COR-L47 (cell line): ENCODE data around the gene PLCD1.
"Not testable (repeated sequence)": the region's sequence is repeated elsewhere in the genome, so short reads cannot be mapped to it uniquely, and the experiment has no call there.

Experiments
- DNase-seq: peaks from one replicate; lab custom pipeline; 2025; lab: John Stamatoyannopoulos, UW

PLCD1 gene

DNA sequence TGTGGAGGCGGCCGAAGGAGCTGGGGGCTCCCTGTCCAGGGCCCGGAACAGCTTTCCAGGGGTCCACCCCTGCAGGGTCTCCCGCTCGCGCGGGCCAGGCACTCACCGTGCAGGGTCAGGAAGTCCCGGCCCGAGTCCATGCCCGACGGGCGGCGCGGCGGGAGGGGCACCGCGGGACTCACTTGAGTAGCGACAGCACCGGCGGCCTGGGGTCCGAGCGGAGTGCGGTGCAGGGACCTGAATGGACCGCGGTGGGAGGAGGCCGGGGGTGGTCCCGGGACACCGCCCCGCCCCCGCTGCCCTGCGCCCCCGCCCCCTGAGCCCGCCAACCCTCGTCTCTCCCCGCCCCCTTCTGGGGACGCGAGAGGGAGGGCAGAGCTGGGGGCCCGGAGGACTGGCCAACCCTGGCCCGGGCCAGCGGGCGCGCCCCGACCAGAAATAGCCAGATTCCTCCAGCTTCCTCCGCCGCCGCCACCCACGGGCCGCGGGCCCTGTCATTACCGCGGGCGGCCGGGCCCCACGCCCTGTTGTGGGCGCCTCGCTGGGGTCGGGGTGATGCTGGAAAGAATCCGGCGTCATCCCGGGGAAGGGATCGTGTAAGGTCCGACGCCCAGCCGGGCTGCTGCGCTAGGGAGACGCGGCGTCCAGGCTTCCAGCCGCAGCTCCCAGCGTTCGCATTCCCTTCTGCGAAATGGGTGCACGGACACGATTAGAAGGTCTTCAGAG, at the start of gene PLCD1:
Gene PLCD1, minus strand, starts transcription at position 243 of the 726 bp plus-strand sequence. Its CDS starts 103 bp downstream, at position 140.
- DNase-seq, result no peak

GRCh38 chr3:38077073-38077472, 47.6 kb upstream of the PLCD1 start:
- not testable (repeated sequence) for DNase-seq

- no peak for DNase-seq
Measured at GRCh38 chr3:38070013-38070412, 40.6 kb upstream of the PLCD1 start.

DNA sequence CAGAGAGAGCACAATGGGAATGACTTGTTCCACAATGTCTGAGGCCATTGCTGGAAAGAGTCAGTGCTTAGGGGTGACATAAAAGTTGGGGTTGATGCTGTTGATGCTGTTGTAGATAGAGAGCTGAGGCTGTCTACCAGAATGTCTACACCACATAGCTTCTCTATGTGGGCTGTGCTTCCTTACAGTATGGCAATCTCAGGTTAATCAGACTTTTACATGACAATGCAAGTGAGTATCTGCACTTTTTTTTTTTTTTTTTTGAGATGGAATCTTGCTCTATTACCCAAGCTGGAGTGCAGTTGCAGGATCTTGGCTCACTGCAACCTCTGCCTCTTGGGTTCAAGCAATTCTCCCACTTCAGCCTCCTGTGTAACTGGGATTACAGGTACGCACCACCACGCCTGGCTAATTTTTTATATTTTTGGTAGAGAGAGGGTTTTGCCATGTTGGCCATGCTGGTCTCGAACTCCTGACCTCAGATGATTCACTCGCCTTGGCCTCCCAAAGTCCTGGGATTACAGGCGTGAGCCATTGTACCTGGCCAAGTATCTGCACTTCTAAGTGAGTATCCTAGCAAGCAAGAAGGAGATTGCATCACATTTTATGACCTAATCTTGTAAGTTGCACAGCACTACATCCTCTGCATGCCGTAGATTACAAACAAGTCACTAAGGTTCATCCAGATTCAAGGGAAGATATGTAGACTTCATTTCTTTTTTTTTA, 38.2 kb upstream of the PLCD1 start:
- no peak for DNase-seq

- not testable (repeated sequence) for DNase-seq
Measured at GRCh38 chr3:38064453-38064852, 35.0 kb upstream of the PLCD1 start.

- no peak for DNase-seq
Measured at GRCh38 chr3:38062809-38063208, 33.4 kb upstream of the PLCD1 start.

DNA sequence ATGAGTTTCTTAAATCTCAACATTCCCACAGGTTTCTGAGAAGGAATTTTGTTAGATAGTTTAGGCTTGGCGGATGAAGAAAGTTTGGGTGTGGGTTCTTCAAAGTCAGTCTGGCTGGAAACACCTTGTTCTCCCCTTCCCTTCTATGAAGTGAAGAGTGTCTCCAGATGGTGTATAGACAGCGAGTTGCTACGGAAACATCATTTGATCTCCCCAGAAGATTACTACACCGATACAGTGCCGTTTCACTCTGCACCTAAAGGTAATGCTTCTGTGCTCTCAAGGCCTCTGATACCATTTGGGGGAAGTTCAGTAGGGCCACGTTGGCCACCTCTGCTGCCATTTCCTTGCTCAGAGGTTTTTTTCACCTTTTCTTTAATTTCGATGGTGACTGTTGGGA, 30.1 kb upstream of the PLCD1 start:
- DNase-seq, result no peak

DNA sequence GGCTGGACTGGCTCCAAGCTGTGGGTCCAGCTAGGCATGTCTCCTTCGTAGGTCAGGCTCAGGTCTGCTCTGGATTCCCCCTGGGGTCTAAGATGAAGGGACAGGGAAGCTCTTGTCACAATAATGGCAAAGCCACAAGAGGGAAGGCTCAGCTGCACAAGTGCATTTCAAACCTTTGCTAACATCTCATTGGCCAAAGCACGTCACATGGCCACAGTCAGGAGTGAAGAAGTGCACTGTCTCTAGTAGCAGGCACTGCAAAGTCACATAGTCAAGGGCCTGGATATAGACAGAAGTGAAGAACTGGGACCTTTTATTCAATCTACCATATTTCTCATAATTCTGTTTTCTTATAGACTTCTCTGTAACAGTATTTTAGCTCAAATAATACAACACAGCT, 29.7 kb upstream of the PLCD1 start:
- DNase-seq, result no peak

DNA sequence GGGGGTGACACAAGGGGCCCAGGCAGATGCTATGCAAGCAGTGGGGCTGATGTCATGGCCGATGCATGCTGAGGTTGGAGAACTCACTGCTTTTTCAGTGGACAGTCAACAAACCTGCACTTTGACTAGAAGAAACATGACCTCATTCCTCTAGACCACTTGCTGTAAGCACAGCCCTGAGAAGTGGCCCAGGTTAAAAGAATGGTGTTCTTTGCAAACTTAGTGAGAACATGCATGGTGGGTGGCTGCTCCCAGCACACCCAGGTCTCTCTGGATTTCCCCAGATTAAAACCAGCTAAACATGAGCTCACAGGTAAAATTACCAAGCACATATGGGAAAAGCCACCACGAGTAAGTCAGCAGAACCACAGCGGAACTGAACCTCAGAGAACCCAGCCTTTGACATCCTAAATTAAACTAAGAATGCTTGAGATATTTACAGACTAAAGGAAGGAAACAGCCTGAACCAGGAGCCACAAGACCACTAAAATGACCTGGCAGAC, 25.1 kb upstream of the PLCD1 start:
- no peak for DNase-seq

DNA sequence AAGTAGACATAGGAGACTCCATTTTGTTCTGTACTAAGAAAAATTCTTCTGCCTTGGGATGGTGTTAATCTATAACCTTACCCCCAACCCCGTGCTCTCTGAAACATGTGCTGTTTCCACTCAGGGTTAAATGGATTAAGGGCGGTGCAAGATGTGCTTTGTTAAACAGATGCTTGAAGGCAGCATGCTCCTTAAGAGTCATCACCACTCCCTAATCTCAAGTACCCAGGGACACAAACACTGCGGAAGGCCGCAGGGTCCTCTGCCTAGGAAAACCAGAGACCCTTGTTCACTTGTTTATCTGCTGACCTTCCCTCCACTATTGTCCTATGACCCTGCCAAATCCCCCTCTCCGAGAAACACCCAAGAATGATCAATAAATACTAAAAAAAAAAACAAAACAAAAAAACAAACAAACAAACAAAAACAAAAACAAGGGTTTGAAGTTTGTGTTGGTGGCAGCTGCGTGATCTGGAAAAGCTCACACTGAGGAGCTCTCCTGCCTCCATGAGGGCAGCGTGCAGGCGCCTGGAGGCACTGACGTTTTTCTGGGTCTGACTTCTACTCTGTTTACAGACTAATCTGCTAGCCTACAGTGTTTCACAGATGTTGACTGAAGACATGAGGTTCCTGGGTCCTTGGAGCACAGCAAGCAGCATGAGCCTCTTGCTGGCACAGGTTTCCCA, 24.5 kb upstream of the PLCD1 start:
- not testable (repeated sequence) for DNase-seq

DNA sequence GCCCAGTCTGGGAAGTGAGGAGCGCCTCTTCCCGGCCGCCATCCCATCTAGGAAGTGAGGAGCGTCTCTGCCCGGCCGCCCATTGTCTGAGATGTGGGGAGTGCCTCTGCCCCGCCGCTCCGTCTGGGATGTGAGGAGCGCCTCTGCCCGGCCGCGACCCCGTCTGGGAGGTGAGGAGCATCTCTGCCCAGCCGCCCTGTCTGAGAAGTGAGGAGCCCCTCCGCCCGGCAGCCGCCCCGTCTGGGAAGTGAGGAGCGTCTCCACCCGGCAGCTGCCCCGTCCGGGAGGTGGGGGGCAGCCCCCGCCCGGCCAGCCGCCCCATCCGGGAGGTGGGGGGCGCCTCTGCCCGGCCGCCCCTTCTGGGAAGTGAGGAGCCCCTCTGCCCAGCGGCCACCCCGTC, 23.8 kb upstream of the PLCD1 start:
- not testable (repeated sequence) for DNase-seq

GRCh38 chr3:38051131-38051530, 21.7 kb upstream of the PLCD1 start:
- DNase-seq, result no peak

GRCh38 chr3:38049358-38050126, 20.1 kb upstream of the PLCD1 start:
- no peak for DNase-seq

DNA sequence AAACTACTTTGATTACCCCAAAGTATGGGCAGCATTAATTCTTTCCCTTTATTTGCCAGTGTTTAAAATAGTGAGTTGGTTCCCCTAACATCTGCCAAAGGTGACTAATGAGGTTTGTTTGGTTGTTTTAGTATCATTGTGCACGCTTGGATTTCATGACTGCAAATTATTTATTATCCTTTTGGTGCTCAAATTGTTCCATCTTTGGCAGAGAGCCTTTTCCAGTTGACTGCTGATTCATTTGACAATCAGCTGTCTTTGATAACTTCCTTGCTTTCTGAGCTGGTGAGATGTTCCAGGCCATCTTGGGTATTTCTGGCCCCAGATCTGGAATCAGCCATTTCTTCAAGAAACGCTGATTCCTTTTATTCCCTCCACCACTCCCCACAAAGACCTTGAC, 18.5 kb upstream of the PLCD1 start:
- DNase-seq, result no peak

DNA sequence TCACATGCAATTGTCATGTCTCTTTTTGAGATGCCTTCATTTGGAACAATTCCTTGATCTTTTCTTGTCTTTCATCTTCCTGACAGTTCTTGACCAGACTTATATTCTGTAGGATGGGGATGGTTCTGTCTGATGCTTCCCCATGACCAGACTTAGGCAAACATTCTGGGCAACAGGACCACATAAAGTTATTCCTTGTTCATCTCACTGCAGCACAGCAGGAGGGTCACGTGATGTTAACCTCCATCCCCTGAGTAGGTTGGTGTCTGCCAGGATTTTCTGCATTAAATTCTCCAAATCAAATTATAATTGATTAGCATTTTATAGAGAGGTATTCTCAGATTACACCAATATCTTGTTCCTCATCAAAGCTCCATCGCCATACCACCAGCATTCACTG, 17.4 kb upstream of the PLCD1 start:
- no peak for DNase-seq

DNA sequence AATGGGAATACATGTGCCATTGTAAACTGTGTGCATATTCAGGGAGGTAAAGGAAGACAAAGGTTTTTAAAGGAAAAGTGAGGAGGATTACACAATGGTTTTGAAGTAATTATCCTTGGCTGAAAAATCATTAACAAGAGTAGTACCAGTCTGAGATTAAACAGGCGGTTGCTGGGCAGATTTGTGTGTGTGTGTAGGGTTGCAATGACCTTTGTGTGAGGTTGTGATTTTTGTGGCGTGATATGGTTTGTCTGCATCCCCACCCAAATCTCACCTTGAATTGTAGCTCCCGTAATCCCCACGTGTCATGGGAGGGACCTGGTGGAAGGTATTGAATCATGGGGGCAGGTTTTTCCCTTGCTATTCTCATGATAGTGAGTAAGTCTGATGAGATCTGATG, 16.6 kb upstream of the PLCD1 start:
- no peak for DNase-seq

GRCh38 chr3:38043486-38043885, 14.0 kb upstream of the PLCD1 start:
- DNase-seq, result no peak

- DNase-seq, result no peak
Measured at GRCh38 chr3:38040401-38040800, 11.0 kb upstream of the PLCD1 start.

DNA sequence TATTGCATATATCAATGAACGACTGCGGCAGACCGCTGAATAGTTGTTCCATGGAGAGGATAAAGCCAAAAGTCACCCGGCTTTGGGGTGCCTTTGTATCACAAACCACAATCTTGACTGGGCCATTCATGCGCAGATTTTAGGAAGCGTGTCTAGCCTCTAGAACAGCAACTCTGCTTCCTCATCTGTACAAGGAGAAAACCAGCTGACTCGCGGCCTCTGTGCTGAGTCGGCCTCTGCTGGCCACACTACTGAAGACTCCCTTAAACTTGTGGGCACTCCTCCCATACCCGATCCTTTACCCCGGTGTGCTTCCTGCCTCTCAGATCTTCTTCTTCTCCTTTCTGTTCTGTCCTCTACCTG, 10.4 kb upstream of the PLCD1 start:
- no peak for DNase-seq

DNA sequence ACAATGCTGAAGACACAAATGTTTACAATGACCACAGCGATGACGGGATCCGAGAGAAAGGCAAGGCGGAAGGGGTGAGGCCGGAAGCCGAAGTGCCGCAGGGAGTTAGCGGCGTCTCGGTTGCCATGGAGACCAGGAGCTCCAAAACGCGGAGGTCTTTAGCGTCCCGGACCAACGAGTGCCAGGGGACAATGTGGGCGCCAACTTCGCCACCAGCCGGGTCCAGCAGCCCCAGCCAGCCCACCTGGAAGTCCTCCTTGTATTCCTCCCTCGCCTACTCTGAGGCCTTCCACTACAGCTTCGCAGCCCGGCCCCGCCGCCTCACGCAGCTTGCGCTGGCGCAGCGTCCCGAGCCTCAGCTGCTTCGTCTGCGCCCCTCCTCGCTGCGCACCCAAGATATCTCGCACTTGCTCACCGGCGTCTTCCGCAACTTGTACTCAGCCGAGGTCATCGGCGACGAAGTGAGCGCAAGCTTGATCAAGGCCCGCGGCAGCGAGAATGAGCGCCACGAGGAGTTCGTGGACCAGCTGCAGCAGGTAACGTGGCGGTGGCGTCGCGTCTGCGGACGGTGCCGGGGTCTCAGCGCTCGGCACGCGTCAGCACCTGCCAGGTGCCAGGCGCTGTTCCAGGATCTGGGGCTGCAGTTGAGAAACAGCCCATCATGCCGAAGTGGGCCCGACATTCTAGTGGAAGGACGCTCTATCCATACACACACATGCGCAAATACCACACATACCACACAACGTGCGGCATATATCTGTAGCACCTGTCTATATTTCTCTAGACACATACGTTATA, 9.9 kb upstream of the PLCD1 start, which contains the start of gene DLEC1:
Gene DLEC1, plus strand, starts transcription at position 108 of the 798 bp plus-strand sequence. Its CDS starts 18 bp downstream, at position 126.
- no peak for DNase-seq

GRCh38 chr3:38038447-38038911, 9.0 kb upstream of the PLCD1 start:
- DNase-seq, result no peak
